Prostate gland (tissue), 2 donors: ENCODE measurements around the gene PLCB1. TPM values are rescaled to one million over a fixed set of nuclear protein-coding genes. Genes with fewer than 3 reads are reported as not detected.

Source experiments
- DNase-seq: peaks from one replicate; pipeline ENCODE4 v3.0.0-alpha.2; 2019; ENCODE audit warnings: low spot score
- H3K27ac ChIP-seq, 2 donors: fragments of 200-600 bp; sonication (generic); 2 replicates each; pipeline ENCODE4 v1.5.1; 2017 to 2019
- H3K27me3 ChIP-seq: fragments of 200-600 bp; sonication (generic); replicated peaks from 2 replicates; pipeline ENCODE4 v1.5.1; 2019; ENCODE audit not compliant: insufficient read depth
- H3K36me3 ChIP-seq, 2 donors: fragments of 200-600 bp; sonication (generic); 1 replicate in 1 of 2; 2 replicates in 1 of 2; pipeline versions ENCODE4 v1.5.1 to v1.8.1; 2017 to 2019
- H3K4me1 ChIP-seq: fragments of 200-600 bp; sonication (generic); replicated peaks from 2 replicates; pipeline ENCODE4 v1.5.1; 2019
- H3K4me3 ChIP-seq, 2 donors: fragments of 200-600 bp; sonication (generic); 2 replicates each; pipeline ENCODE4 v1.5.1; 2017 to 2019
- H3K9me3 ChIP-seq: fragments of 200-600 bp; sonication (generic); 2 replicates; pipeline ENCODE4 v1.5.1; 2017
- POLR2A ChIP-seq: fragments of 450-650 bp; IDR thresholded peaks from one replicate; pipeline ENCODE4 v1.6.1; 2016; ENCODE audit warnings: antibody characterized with exemption, mild to moderate bottlenecking
- POLR2AphosphoS5 ChIP-seq: sonication (generic); formaldehyde crosslinking; IDR thresholded peaks from one replicate; pipeline ENCODE4 v1.6.1; 2017; ENCODE audit warnings: antibody characterized with exemption
- WGBS: methylation state at CpG from one replicate; pipeline ENCODE4 v1.1.5; 2018; 5-methylcytosine and 5-hydroxymethylcytosine counted together
- intact Hi-C: fragments of 100-400 bp; cut with DNase I; formaldehyde crosslinking; loops from one replicate; pipeline ENCODE4 v1.14.2; 2022
- total RNA-seq, 2 donors: library from RNA; depleted of rRNA; stranded (reverse); fragments of >200 nt; gene quantifications; one replicate each; pipeline ENCODE4 v1.1.0, GENCODE V29; 2016
- TF ChIP-seq, protein P1 (sequence below), 4 experiments: fragments of 200-600 bp in 2 of 4; fragments of 450-650 bp in 2 of 4; sonication (generic) in 2 of 4; IDR thresholded peaks; 1 replicate in 3 of 4; 2 replicates in 1 of 4; pipeline ENCODE4 v1.5.1; 2016 to 2019; ENCODE audit warnings: antibody characterized with exemption in 4 of 4, mild to moderate bottlenecking in 2 of 4, moderate library complexity in 2 of 4

Gene PLCB1
- total RNA-seq, 2 donors from 2014 or later, result 24.3 to 26.3 TPM

DNA sequence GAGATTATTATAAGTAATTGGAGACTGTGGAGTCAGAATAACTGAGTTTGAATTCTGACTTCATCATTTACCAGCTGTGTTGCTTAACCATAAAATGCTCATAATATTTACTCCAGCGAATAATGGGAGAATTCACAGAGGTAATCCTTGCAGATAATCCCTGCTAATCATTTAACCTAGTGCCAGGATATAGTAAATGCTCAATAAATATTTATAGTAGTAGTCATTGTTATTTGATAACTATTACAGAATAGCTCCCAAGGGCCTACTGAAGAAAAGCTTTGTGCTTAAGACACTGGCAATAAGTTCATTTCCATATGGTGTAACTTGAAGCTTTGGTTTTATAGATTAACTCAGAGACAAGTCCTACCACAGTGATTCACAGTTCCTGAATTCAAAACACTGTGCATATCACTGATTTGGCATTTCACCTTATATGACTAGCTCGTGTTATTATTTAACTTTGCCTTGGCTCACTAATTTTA lies 728.0 kb downstream of the PLCB1 start:
- intact Hi-C loops, result no loop called here
- Histone ChIP-seq H3K4me1 (no peaks in the 10 kb centered on the region), H3K4me3 (no peak overlapping the region), H3K27ac (no peak overlapping the region), H3K36me3 (no peaks in the 10 kb centered on the region), H3K27me3 (no peaks in the 10 kb centered on the region), H3K9me3 (no peaks in the 10 kb centered on the region)
- WGBS, result 46% methylated on average over 2 of the region's 2 CpGs
- no peak for DNase-seq
- TF ChIP-seq POLR2AphosphoS5, result no peak
- no peak for TF ChIP-seq POLR2A
- TF ChIP-seq, protein P1, sequence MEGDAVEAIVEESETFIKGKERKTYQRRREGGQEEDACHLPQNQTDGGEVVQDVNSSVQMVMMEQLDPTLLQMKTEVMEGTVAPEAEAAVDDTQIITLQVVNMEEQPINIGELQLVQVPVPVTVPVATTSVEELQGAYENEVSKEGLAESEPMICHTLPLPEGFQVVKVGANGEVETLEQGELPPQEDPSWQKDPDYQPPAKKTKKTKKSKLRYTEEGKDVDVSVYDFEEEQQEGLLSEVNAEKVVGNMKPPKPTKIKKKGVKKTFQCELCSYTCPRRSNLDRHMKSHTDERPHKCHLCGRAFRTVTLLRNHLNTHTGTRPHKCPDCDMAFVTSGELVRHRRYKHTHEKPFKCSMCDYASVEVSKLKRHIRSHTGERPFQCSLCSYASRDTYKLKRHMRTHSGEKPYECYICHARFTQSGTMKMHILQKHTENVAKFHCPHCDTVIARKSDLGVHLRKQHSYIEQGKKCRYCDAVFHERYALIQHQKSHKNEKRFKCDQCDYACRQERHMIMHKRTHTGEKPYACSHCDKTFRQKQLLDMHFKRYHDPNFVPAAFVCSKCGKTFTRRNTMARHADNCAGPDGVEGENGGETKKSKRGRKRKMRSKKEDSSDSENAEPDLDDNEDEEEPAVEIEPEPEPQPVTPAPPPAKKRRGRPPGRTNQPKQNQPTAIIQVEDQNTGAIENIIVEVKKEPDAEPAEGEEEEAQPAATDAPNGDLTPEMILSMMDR (IDR thresholded peaks at IDR 0.05), result no peak

DNA sequence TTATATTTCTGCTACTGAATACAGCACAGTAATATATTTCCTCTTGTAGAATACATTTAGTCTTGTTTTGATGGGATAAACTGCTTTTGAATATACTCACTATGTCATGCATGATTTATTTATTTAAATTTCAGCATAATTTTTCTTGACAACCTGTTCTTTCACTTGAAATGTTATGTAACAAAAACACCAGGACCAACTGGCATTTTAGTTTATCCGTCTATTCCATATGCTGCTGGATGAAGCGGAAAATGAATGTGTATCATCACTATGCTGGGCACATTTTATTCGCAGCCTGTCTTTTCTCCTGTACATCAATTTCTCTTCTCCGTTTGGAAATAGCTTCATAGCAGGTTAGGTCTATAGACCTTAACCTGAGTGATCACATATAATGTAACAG lies 730.0 kb downstream of the PLCB1 start:
- no peak for DNase-seq
- Histone ChIP-seq H3K27me3 (no peaks in the 10 kb centered on the region), H3K36me3 (no peaks in the 10 kb centered on the region), H3K4me3 (no peak overlapping the region), H3K4me1 (no peaks in the 10 kb centered on the region), H3K27ac (no peak overlapping the region), H3K9me3 (no peaks in the 10 kb centered on the region)
- TF ChIP-seq POLR2A (no peak), POLR2AphosphoS5 (no peak)
- TF ChIP-seq, protein P1 (IDR thresholded peaks at IDR 0.05), result no peak
- 99% methylated on average over 4 of the region's 4 CpGs for WGBS
- intact Hi-C loops, result no loop called here

DNA sequence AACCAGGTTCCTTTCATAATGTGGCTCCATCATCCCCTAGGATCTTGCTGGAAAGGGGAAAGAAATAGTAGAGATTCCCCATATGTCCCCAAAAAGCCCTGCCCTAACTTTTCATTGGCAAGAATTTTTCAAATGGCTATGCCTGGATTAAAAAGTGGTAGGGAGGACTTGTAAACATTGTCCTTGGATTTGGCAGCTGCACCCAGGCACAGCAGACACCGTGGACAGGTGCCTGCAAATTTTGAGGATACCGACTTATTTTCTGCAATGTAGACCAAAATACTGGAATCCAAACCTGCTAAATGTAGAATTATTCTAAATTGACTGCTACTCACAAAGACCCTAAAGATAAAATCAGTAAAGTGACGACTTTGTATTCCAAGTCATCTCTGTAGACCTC lies 733.6 kb downstream of the PLCB1 start:
- intact Hi-C loops, result no loop called here
- H3K4me1 ChIP-seq, result no peaks in the 10 kb centered on the region
- H3K36me3 ChIP-seq, result no peaks in the 10 kb centered on the region
- WGBS, result 96% methylated on average over 3 of the region's 3 CpGs
- no peaks in the 10 kb centered on the region for H3K9me3 ChIP-seq
- H3K27me3 ChIP-seq, result no peaks in the 10 kb centered on the region
- H3K4me3 ChIP-seq, result no peak overlapping the region
- TF ChIP-seq, protein P1 (IDR thresholded peaks at IDR 0.05), result no peak
- no peak for DNase-seq
- no peak overlapping the region for H3K27ac ChIP-seq

DNA sequence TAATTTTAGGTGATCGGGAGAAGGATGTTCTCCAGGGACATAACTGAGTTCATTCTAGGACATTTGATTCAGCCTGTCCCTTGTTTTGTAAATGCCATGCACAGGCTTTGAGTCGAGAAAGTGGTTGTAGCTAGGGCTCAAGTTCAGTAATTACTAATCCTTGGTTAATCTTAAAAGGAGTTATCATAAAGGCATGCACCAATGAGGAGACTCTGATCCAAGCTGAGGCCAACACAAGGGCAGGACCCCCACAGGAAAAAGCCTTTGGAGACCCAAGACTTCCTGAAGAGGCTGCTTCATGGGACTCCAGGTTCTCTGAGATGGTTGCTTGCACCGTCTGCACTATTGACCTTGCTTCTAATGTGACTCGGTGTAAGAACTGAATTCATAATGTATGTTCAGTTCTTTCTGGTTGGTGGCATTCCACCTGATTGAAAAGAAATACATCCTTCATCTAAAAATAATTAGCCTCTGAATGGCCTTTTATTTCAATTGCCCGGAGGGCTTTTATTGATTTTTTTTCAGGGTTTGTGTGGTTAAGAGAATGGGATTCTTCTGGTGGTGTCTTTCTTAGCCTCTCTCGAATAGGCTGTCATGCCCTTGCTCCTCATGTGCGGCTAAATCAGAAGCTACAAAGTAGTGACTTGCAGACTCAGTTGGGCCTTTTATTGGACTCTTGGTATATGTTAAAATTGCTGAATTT lies 735.1 kb downstream of the PLCB1 start:
- TF ChIP-seq, protein P1 (IDR thresholded peaks at IDR 0.05), result no peak
- no peak for TF ChIP-seq POLR2A
- no peak for TF ChIP-seq POLR2AphosphoS5
- Histone ChIP-seq H3K36me3 (no peaks in the 10 kb centered on the region), H3K9me3 (no peaks in the 10 kb centered on the region), H3K4me3 (no peak overlapping the region), H3K27ac (no peak overlapping the region), H3K27me3 (no peaks in the 10 kb centered on the region), H3K4me1 (no peaks in the 10 kb centered on the region)
- WGBS, result 91% methylated on average over 7 of the region's 7 CpGs
- DNase-seq, result no peak
- intact Hi-C loops, result no loop called here

GRCh38 chr20:8870652-8871051 lies 738.6 kb downstream of the PLCB1 start:
- H3K9me3 ChIP-seq, result no peaks in the 10 kb centered on the region
- intact Hi-C loops, result no loop called here
- H3K4me3 ChIP-seq, result no peak overlapping the region
- no peak overlapping the region for H3K27ac ChIP-seq
- H3K27me3 ChIP-seq, result no peaks in the 10 kb centered on the region
- H3K36me3 ChIP-seq, result no peaks in the 10 kb centered on the region
- TF ChIP-seq POLR2AphosphoS5, result no peak
- no peak for TF ChIP-seq POLR2A
- TF ChIP-seq, protein P1 (IDR thresholded peaks at IDR 0.05), result no peak
- DNase-seq, result no peak
- no peaks in the 10 kb centered on the region for H3K4me1 ChIP-seq
- 56% methylated on average over 1 of the region's 1 CpG for WGBS
